ENCODE data around the gene GTF2H2.
"Not testable (repeated sequence)": the region's sequence is repeated elsewhere in the genome, so short reads cannot be mapped to it uniquely, and the experiment has no call there.

GTF2H2 gene

GRCh38 chr5:71061322-71061721 lies 6.2 kb downstream of the GTF2H2 start:
- POLR2A ChIA-PET; CTCF ChIA-PET; H3K4me3 ChIP-seq (ENCODE audit: low read depth, low read length); H3K9me3 ChIP-seq (ENCODE audit: control insufficient read depth, insufficient read depth, low read depth, low read length); H3K27ac ChIP-seq (ENCODE audit: extremely low read depth, low read depth, low read length); H3K36me3 ChIP-seq (ENCODE audit: control insufficient read depth in 2 of 2, insufficient read depth in 1 of 2, low read length in 2 of 2); H3K4me1 ChIP-seq (ENCODE audit: control insufficient read depth, insufficient read depth, low read length): not testable (repeated sequence)

GRCh38 chr5:71059426-71059825 lies 8.1 kb downstream of the GTF2H2 start:
- H3K9me3 ChIP-seq (ENCODE audit: control insufficient read depth, insufficient read depth, low read depth, low read length); H3K36me3 ChIP-seq (ENCODE audit: control insufficient read depth in 2 of 2, insufficient read depth in 1 of 2, low read length in 2 of 2); H3K27ac ChIP-seq (ENCODE audit: extremely low read depth, low read depth, low read length); H3K4me3 ChIP-seq (ENCODE audit: low read depth, low read length); CTCF ChIA-PET; POLR2A ChIA-PET; H3K4me1 ChIP-seq (ENCODE audit: control insufficient read depth, insufficient read depth, low read length): not testable (repeated sequence)

- CTCF ChIA-PET; H3K27ac ChIP-seq (ENCODE audit: extremely low read depth, low read depth, low read length); POLR2A ChIA-PET; H3K4me3 ChIP-seq (ENCODE audit: low read depth, low read length); H3K4me1 ChIP-seq (ENCODE audit: control insufficient read depth, insufficient read depth, low read length); H3K36me3 ChIP-seq (ENCODE audit: control insufficient read depth in 2 of 2, insufficient read depth in 1 of 2, low read length in 2 of 2); H3K9me3 ChIP-seq (ENCODE audit: control insufficient read depth, insufficient read depth, low read depth, low read length): not testable (repeated sequence)
Observed at GRCh38 chr5:71044808-71045207, 22.7 kb downstream of the GTF2H2 start.

GRCh38 chr5:71044128-71044527 lies 23.3 kb downstream of the GTF2H2 start:
- H3K4me1 ChIP-seq (ENCODE audit: control insufficient read depth, insufficient read depth, low read length); CTCF ChIA-PET; POLR2A ChIA-PET; H3K9me3 ChIP-seq (ENCODE audit: control insufficient read depth, insufficient read depth, low read depth, low read length); H3K4me3 ChIP-seq (ENCODE audit: low read depth, low read length); H3K27ac ChIP-seq (ENCODE audit: extremely low read depth, low read depth, low read length); H3K36me3 ChIP-seq (ENCODE audit: control insufficient read depth in 2 of 2, insufficient read depth in 1 of 2, low read length in 2 of 2): not testable (repeated sequence)

GRCh38 chr5:71031046-71031776 lies 36.3 kb downstream of the GTF2H2 start:
- POLR2A ChIA-PET; H3K4me3 ChIP-seq (ENCODE audit: low read depth, low read length); H3K27ac ChIP-seq (ENCODE audit: extremely low read depth, low read depth, low read length); CTCF ChIA-PET; H3K36me3 ChIP-seq (ENCODE audit: control insufficient read depth in 2 of 2, insufficient read depth in 1 of 2, low read length in 2 of 2); H3K9me3 ChIP-seq (ENCODE audit: control insufficient read depth, insufficient read depth, low read depth, low read length); H3K4me1 ChIP-seq (ENCODE audit: control insufficient read depth, insufficient read depth, low read length): not testable (repeated sequence)

GRCh38 chr5:71025289-71025953 lies 42.1 kb downstream of the GTF2H2 start, which contains the start of gene NAIP:
Gene NAIP (minus strand): TSS chr5:71025339. CDS start chr5:71012915, 12,424 bp downstream.
- POLR2A ChIA-PET; H3K4me1 ChIP-seq (ENCODE audit: control insufficient read depth, insufficient read depth, low read length); H3K9me3 ChIP-seq (ENCODE audit: control insufficient read depth, insufficient read depth, low read depth, low read length); CTCF ChIA-PET; H3K27ac ChIP-seq (ENCODE audit: extremely low read depth, low read depth, low read length); H3K36me3 ChIP-seq (ENCODE audit: control insufficient read depth in 2 of 2, insufficient read depth in 1 of 2, low read length in 2 of 2); H3K4me3 ChIP-seq (ENCODE audit: low read depth, low read length): not testable (repeated sequence)

- POLR2A ChIA-PET = not testable (repeated sequence)
Observed at GRCh38 chr5:71020643-71021042, 46.8 kb downstream of the GTF2H2 start.

GRCh38 chr5:71018376-71019005 lies 49.0 kb downstream of the GTF2H2 start:
- CTCF ChIA-PET; POLR2A ChIA-PET; H3K27ac ChIP-seq (ENCODE audit: extremely low read depth, low read depth, low read length); H3K9me3 ChIP-seq (ENCODE audit: control insufficient read depth, insufficient read depth, low read depth, low read length); H3K36me3 ChIP-seq (ENCODE audit: control insufficient read depth in 2 of 2, insufficient read depth in 1 of 2, low read length in 2 of 2); H3K4me3 ChIP-seq (ENCODE audit: low read depth, low read length); H3K4me1 ChIP-seq (ENCODE audit: control insufficient read depth, insufficient read depth, low read length): not testable (repeated sequence)

More at GRCh38 chr5:71020643-71021042, 46.8 kb downstream of the GTF2H2 start:
- H3K36me3 ChIP-seq (ENCODE audit: control insufficient read depth in 2 of 2, insufficient read depth in 1 of 2, low read length in 2 of 2); CTCF ChIA-PET; H3K27ac ChIP-seq (ENCODE audit: extremely low read depth, low read depth, low read length); H3K9me3 ChIP-seq (ENCODE audit: control insufficient read depth, insufficient read depth, low read depth, low read length); H3K4me3 ChIP-seq (ENCODE audit: low read depth, low read length); H3K4me1 ChIP-seq (ENCODE audit: control insufficient read depth, insufficient read depth, low read length): not testable (repeated sequence)

All from HEK293 (cell line).